Psoas muscle (tissue), 8 donors: Measurements from ENCODE around the gene FAM228A. TPM values are rescaled to one million over a fixed set of nuclear protein-coding genes. Genes with fewer than 3 reads are reported as not detected.

ENCODE experiments used
- ATAC-seq, 4 donors: fragments of 200-7000 bp; cut with Tn5 transposase; one replicate each; pipeline ENCODE4 v1.9.1; 2020; ENCODE audit warnings: moderate library complexity in 3 of 4, mild to moderate bottlenecking in 2 of 4
- DNase-seq, 2 donors: peaks; one replicate each; pipeline ENCODE4 v3.0.0-alpha.2; 2020
- H3K27ac ChIP-seq: fragments of 200-600 bp; one replicate; pipeline ENCODE4 v1.8.0; 2022
- H3K27me3 ChIP-seq, 3 donors: fragments of 200-600 bp in 1 of 3; one replicate each; pipeline versions ENCODE4 v1.6.1 to v1.8.0; 2013 to 2022; ENCODE audit warnings: low read length in 2 of 3, mild to moderate bottlenecking in 2 of 3, moderate library complexity in 1 of 3; ENCODE audit not compliant: insufficient read depth in 3 of 3
- H3K36me3 ChIP-seq, 2 donors: fragments of 200-600 bp in 1 of 2; one replicate each; pipeline versions ENCODE4 v1.6.1 to v1.8.0; 2013 to 2022; ENCODE audit warnings: low read depth in 1 of 2, mild to moderate bottlenecking in 1 of 2, moderate library complexity in 1 of 2; ENCODE audit not compliant: insufficient read depth in 1 of 2
- H3K4me1 ChIP-seq: fragments of 200-600 bp; one replicate; pipeline ENCODE4 v1.8.0; 2022
- H3K4me3 ChIP-seq: fragments of 200-600 bp; one replicate; pipeline ENCODE4 v1.8.0; 2022; ENCODE audit warnings: mild to moderate bottlenecking
- H3K9me3 ChIP-seq: fragments of 200-600 bp; one replicate; pipeline ENCODE4 v1.8.0; 2022
- CTCF ChIP-seq: fragments of 200-600 bp; IDR thresholded peaks from one replicate; pipeline ENCODE4 v1.8.0; 2022; ENCODE audit warnings: antibody characterized with exemption
- WGBS, 3 donors: extraction: QIAGEN DNeasy Blood & Tissue Kit; methylation state at CpG; one replicate each; pipeline versions ENCODE4 v1.1.6 to v1.1.7; 2013; 5-methylcytosine and 5-hydroxymethylcytosine counted together
- intact Hi-C, 2 donors: fragments of 100-400 bp; cut with DNase I; formaldehyde crosslinking; loops; one replicate each; pipeline versions ENCODE4 v1.11.0 to v1.14.2; 2022
- polyA plus RNA-seq, 3 donors: library from polyadenylated mRNA; stranded (reverse); fragments of 200-250 nt; gene quantifications; one replicate each; pipeline ENCODE4 v1.2.3, GENCODE V29; 2013
- total RNA-seq, 4 donors: library from RNA; stranded (reverse); fragmentation: NEBNext Ultra II Directional in 2 of 4; extraction: Animal tissue kit (Norgen Biotek cat#: 25700) in 2 of 4; gene quantifications; one replicate each; pipeline versions ENCODE4 v1.2.1 to v1.2.4, GENCODE V29; 2021 to 2023
- donor health status: healthy with polysubstance abuse.
- donor health status: DM: no; HTN: no; CAD: no; lungs with moderate emphysema.
- donor health status: Bipolar disorder and iron deficiency.
- donor health status: healthy.
- donor health status: DM: yes; HTN: yes; CAD: no.
- donor health status: DM: no; HTN: no; CAD: no.
- donor health status: DM: no; HTN: no; CAD: no.
- donor health status: DM: yes; HTN: yes; CAD: no.

The FAM228A gene
- total and polyA plus RNA-seq, 7 donors, result 0.04 to 0.69 (median 0.37) TPM; not detected in 1

GRCh38 chr2:24204505-24204904 lies 29.7 kb downstream of the FAM228A start:
- Histone ChIP-seq H3K4me3 (no peak overlapping the region), H3K9me3 (no peaks in the 10 kb centered on the region), H3K27ac (no peak overlapping the region), H3K4me1 (no peaks in the 10 kb centered on the region), H3K36me3 (peaks cover 3 to 77% of the 10 kb centered on the region in 2 donors), H3K27me3 (no peaks in the 10 kb centered on the region)
- ATAC-seq (no peak), DNase-seq (no peak)
- TF ChIP-seq CTCF, result no peak
- WGBS, 3 donors, result 94 to 97% (median 96%) methylated on average over 12 of the region's 12 CpGs
- intact Hi-C loops, result no loop called here

GRCh38 chr2:24205131-24205530 lies 30.3 kb downstream of the FAM228A start:
- WGBS, 3 donors, result 86 to 95% (median 91%) methylated on average over 4 of the region's 4 CpGs
- H3K36me3 ChIP-seq, result peaks cover 4 to 83% of the 10 kb centered on the region in 2 donors
- no peak for TF ChIP-seq CTCF
- H3K27me3 ChIP-seq, result no peaks in the 10 kb centered on the region
- intact Hi-C loops, result no loop called here
- no peak overlapping the region for H3K27ac ChIP-seq
- H3K4me3 ChIP-seq, result no peak overlapping the region
- no peaks in the 10 kb centered on the region for H3K4me1 ChIP-seq
- H3K9me3 ChIP-seq, result no peaks in the 10 kb centered on the region
- ATAC-seq, result no peak
- DNase-seq, result no peak

DNA sequence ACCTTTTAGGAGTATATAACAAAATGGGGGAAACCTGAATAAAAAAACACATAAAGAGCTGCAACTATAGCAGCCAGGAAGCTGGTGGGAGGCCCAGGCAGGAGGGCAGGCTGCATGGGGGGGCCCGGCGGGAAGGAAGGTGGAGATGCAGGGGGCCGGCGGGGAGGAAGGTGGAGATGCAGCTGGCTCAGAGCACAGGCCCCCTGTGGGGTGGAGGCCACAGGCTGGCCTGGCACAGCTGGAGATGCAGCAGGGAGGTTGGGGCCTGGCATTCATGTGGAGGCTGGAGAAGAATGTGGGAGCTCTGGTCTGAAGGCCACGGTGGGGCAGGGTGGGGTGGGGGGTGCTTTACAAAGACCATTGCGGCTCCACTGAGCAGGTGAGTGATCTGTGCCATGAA lies 31.4 kb downstream of the FAM228A start:
- DNase-seq, result no peak
- no peak for TF ChIP-seq CTCF
- intact Hi-C loops, result no loop called here
- Histone ChIP-seq H3K27me3 (no peaks in the 10 kb centered on the region), H3K4me1 (no peaks in the 10 kb centered on the region), H3K9me3 (no peaks in the 10 kb centered on the region), H3K36me3 (peaks cover 4 to 94% of the 10 kb centered on the region in 2 donors), H3K27ac (no peak overlapping the region), H3K4me3 (no peak overlapping the region)
- 93 to 94% (median 94%) methylated on average over 6 of the region's 6 CpGs for WGBS, 3 donors
- no peak for ATAC-seq

DNA sequence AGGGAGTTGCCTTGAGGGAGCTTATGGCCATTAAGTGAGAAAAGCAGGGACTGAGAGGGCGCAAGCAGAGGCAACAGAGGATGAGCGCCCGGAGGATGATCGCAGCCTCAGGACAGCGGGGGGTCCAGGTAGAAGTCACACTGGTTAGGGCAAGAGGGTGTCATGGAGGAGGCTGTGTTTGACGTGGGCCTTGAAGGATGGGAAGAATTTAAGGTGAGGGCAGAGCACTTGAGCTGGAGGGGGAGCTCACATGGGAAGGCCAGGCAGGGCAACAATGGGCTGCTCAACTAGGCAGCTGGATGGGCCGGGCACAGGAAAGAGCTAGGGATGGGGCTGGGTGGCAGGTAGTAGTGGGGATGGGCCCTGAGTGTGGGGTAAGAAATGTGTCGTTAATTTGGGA lies 31.9 kb downstream of the FAM228A start:
- Histone ChIP-seq H3K4me1 (no peaks in the 10 kb centered on the region), H3K9me3 (no peaks in the 10 kb centered on the region), H3K27me3 (no peaks in the 10 kb centered on the region), H3K36me3 (peaks cover 4 to 94% of the 10 kb centered on the region in 2 donors), H3K4me3 (no peak overlapping the region), H3K27ac (no peak overlapping the region)
- intact Hi-C loops, result no loop called here
- DNase-seq (no peak), ATAC-seq (no peak)
- TF ChIP-seq CTCF, result no peak
- 85 to 91% (median 91%) methylated on average over 8 of the region's 8 CpGs for WGBS, 3 donors

DNA sequence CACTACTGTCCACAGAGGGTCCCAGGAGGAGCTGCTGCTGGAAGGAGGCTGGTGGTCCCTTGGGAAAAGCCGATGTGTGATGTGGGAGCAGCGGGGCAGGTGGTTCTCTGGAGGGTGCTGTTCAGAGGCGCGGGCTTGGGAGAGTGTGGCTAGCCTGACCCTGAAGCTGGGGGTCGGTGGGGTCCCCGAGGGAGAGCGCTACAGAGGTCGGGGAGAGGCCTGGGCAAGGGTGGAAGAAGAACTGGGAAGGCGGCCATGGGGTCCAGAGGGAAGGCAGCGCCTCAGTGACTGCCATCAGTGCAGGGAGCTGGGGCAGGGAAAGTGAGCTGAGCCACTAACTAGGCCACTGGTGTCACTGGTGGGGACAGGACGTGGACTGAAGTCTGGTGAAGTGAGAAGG lies 32.5 kb downstream of the FAM228A start:
- Histone ChIP-seq H3K36me3 (peaks cover 4 to 97% of the 10 kb centered on the region in 2 donors), H3K4me1 (no peaks in the 10 kb centered on the region), H3K27ac (no peak overlapping the region), H3K9me3 (no peaks in the 10 kb centered on the region), H3K4me3 (no peak overlapping the region), H3K27me3 (no peaks in the 10 kb centered on the region)
- 83 to 86% (median 86%) methylated on average over 11 of the region's 11 CpGs for WGBS, 3 donors
- intact Hi-C loops, result no loop called here
- no peak for TF ChIP-seq CTCF
- no peak for DNase-seq
- peak in 1 of 4 donors; percentile 21 for ATAC-seq
